Lung (tissue), 12 donors: ENCODE data around the gene SLC8A1. TPM values are rescaled to one million over a fixed set of nuclear protein-coding genes. Genes with fewer than 3 reads are reported as not detected.

Source experiments
- ATAC-seq: fragments of 200-7000 bp; cut with Tn5 transposase; one replicate; pipeline ENCODE4 v1.9.1; 2020; ENCODE audit warnings: moderate number of reproducible peaks; ENCODE audit not compliant: insufficient read depth, low FRiP score
- DNase-seq, 3 donors: peaks; one replicate each; pipeline ENCODE4 v3.0.0-alpha.2; 2013 to 2017
- H3K27ac ChIP-seq, 2 donors: one replicate each; pipeline ENCODE4 v1.5.1; 2013; ENCODE audit warnings: mild to moderate bottlenecking in 2 of 2, moderate library complexity in 2 of 2, control low read depth in 1 of 2, inconsistent platforms in 1 of 2, low read depth in 1 of 2, low read length in 1 of 2
- H3K27me3 ChIP-seq, 3 donors: one replicate each; pipeline ENCODE4 v1.5.1; 2013; ENCODE audit warnings: low read length in 2 of 3; ENCODE audit not compliant: control insufficient read depth in 3 of 3, insufficient read depth in 3 of 3
- H3K36me3 ChIP-seq, 4 donors: one replicate each; pipeline ENCODE4 v1.5.1; 2013; ENCODE audit warnings: low read length in 4 of 4, mild to moderate bottlenecking in 1 of 4, moderate library complexity in 1 of 4; ENCODE audit not compliant: control insufficient read depth in 4 of 4, insufficient read depth in 4 of 4
- H3K4me1 ChIP-seq, 5 donors: one replicate each; pipeline ENCODE4 v1.5.1; 2013; ENCODE audit warnings: low read length in 5 of 5, mild to moderate bottlenecking in 2 of 5, moderate library complexity in 1 of 5; ENCODE audit not compliant: control insufficient read depth in 5 of 5, insufficient read depth in 5 of 5
- H3K4me3 ChIP-seq: one replicate; pipeline ENCODE4 v1.5.1; 2013; ENCODE audit warnings: mild to moderate bottlenecking, control low read depth, moderate library complexity
- H3K9ac ChIP-seq, 2 donors: one replicate each; pipeline ENCODE4 v1.5.1; 2013; ENCODE audit warnings: low read length in 2 of 2, control low read depth in 1 of 2; ENCODE audit not compliant: insufficient read depth in 1 of 2
- H3K9me3 ChIP-seq, 4 donors: one replicate each; pipeline ENCODE4 v1.5.1; 2013; ENCODE audit warnings: low read length in 3 of 4, mild to moderate bottlenecking in 1 of 4, moderate library complexity in 1 of 4; ENCODE audit not compliant: control insufficient read depth in 4 of 4, insufficient read depth in 3 of 4
- WGBS, 2 donors: extraction: QIAGEN DNeasy Blood & Tissue Kit; methylation state at CpG; one replicate each; pipeline ENCODE4 v1.1.7; 2013; 5-methylcytosine and 5-hydroxymethylcytosine counted together
- polyA plus RNA-seq, 2 donors: library from polyadenylated mRNA; stranded (reverse); fragments of 200-250 nt; gene quantifications; one replicate each; pipeline ENCODE4 v1.2.1, GENCODE V29; 2013
- total RNA-seq, 2 donors: library from RNA; depleted of rRNA in 1 of 2; stranded (reverse); fragments of >200 nt in 1 of 2; gene quantifications; one replicate each; pipeline ENCODE4 v1.2.1, GENCODE V29; 2014 to 2021
- TF ChIP-seq, protein P1 (sequence below): IDR thresholded peaks from 2 replicates; pipeline ENCODE4 v1.5.1; 2012; ENCODE audit warnings: mild to moderate bottlenecking; ENCODE audit errors: control extremely low read depth, extremely low read depth
- donor health status: control.
- donor health status: control.
- donor health status: Bipolar disorder and iron deficiency.
- donor health status: healthy.
- donor health status: DM: yes; HTN: yes; CAD: no.

The SLC8A1 gene
- total and polyA plus RNA-seq, 4 donors: 1.2 to 34.7 (median 18.4) TPM

DNA sequence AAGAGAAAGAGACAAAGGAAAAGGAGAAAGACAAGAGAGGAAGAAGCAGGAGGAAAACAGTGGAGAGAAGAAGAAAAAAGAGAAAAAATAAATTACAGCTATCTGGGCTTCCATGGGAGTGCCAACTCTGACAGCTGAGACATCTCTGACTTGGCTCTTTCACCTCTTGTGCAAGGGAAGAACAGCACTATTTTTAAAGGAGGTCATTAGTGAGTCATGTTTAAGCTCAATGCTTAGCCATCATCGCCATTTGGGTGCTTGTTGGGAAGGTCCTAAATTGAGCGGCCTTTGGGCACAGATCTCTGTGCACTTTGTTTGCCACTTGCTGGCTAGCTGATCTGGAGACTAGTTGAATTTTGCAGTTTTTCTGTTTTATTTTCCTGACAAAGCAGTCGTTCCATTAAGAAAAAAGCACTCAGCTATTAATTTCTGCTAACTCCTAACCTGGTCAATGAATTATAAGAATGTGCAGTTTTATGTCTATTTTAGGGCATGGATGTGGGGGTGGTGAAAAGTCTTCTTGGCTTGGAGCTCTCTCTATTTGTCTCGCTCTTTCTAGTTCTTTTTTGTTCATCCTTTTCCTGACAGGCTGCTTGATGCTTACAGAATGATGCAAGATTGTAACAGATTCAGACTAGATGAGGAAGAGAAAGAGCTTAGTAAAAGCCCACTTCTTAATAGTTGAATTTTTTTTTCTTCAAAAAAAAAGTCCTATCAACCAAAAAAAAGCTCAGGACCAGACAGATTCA, 231.5 kb downstream of the SLC8A1 start:
- DNase-seq: peak; percentile 64 to 91 (median 80)
- WGBS, 2 donors: 66 to 80% methylated on average over 4 of the region's 4 CpGs
- Histone ChIP-seq H3K9ac (peak overlapping the region in 1 of 2 donors; percentile 23), H3K9me3 (peaks cover 0 to 4% (median 0%) of the 10 kb centered on the region in 4 donors), H3K27me3 (no peaks in the 10 kb centered on the region), H3K27ac (peak overlapping the region; percentile 53 to 68), H3K4me3 (no peak overlapping the region), H3K36me3 (no peaks in the 10 kb centered on the region), H3K4me1 (peaks cover 0 to 18% (median 8%) of the 10 kb centered on the region in 5 donors)
- ATAC-seq: peak; percentile 66
- TF ChIP-seq, protein P1, sequence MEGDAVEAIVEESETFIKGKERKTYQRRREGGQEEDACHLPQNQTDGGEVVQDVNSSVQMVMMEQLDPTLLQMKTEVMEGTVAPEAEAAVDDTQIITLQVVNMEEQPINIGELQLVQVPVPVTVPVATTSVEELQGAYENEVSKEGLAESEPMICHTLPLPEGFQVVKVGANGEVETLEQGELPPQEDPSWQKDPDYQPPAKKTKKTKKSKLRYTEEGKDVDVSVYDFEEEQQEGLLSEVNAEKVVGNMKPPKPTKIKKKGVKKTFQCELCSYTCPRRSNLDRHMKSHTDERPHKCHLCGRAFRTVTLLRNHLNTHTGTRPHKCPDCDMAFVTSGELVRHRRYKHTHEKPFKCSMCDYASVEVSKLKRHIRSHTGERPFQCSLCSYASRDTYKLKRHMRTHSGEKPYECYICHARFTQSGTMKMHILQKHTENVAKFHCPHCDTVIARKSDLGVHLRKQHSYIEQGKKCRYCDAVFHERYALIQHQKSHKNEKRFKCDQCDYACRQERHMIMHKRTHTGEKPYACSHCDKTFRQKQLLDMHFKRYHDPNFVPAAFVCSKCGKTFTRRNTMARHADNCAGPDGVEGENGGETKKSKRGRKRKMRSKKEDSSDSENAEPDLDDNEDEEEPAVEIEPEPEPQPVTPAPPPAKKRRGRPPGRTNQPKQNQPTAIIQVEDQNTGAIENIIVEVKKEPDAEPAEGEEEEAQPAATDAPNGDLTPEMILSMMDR: no peak

- no peak overlapping the region for H3K9ac ChIP-seq
- TF ChIP-seq, protein P1: no peak
- ATAC-seq: no peak
- no peaks in the 10 kb centered on the region for H3K27me3 ChIP-seq
- DNase-seq: no peak
- WGBS, 2 donors: 96 to 100% methylated on average over 1 of the region's 1 CpG
- H3K4me1 ChIP-seq: peaks cover 0 to 19% (median 8%) of the 10 kb centered on the region in 5 donors
- H3K36me3 ChIP-seq: no peaks in the 10 kb centered on the region
- peaks cover 0 to 4% (median 0%) of the 10 kb centered on the region in 4 donors for H3K9me3 ChIP-seq
- no peak overlapping the region for H3K4me3 ChIP-seq
- peak overlapping the region in 1 of 2 donors; percentile 33 for H3K27ac ChIP-seq
These were observed 232.7 kb downstream of the SLC8A1 start for GRCh38 chr2:40219141-40219540.

DNA sequence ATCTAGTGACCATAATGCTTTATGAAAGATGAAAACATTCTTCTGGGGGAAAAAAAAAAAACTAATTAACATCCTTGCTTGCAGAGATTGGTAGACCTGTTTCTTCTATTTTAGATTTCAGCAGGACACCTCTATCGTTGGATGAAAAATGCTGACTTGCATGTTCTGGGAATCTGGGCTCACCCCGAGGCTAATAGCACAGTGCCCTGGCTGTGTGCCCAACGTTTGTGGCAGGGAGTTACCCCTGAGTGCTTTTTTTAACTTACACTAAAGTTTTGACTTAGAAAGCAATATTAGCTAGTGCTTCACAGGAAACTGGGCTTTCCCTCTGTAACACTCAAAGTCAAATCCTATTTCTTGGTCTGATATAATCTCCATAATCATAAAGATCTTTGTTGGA, 233.2 kb downstream of the SLC8A1 start:
- no peak overlapping the region for H3K27ac ChIP-seq
- H3K9me3 ChIP-seq: peaks cover 0 to 4% (median 0%) of the 10 kb centered on the region in 4 donors
- DNase-seq: peak; percentile 32 to 54 (median 45)
- 4 to 6% methylated on average over 3 of the region's 3 CpGs for WGBS, 2 donors
- H3K4me1 ChIP-seq: peaks cover 0 to 23% (median 8%) of the 10 kb centered on the region in 5 donors
- H3K9ac ChIP-seq: no peak overlapping the region
- H3K36me3 ChIP-seq: no peaks in the 10 kb centered on the region
- H3K27me3 ChIP-seq: no peaks in the 10 kb centered on the region
- no peak for ATAC-seq
- no peak overlapping the region for H3K4me3 ChIP-seq
- TF ChIP-seq, protein P1: no peak
